Activated CD8-positive, alpha-beta memory T cell treated with anti-CD3 and anti-CD28 coated beads, Interleukin-2, amount 50 U/mL, for 24 hours (primary cell): ENCODE results near the gene NPFFR1.

Experiments
- DNase-seq: peaks from one replicate; pipeline ENCODE4 v3.0.0-alpha.2; 2020; ENCODE audit errors: extremely low read depth

Gene NPFFR1

DNA sequence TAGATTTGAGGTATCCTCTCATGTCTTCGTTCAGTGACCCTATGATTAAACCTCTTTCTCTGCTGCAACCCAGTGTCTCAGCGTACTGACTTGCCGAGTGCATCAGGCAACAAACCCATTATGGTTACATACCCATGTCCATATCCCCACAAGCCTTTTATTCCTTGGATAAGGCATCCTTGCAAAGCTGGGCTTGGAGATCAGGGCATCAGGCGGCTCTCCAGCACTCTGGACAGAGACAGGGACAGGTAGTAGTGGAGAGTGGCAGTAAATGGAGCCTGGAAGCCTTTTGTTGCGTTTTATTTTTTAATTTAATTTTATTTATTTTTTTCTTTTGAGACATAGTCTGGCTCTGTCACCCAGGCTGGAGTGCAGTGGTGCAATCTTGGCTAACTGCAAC is 32.0 kb upstream of the NPFFR1 start:
- no peak for DNase-seq

DNA sequence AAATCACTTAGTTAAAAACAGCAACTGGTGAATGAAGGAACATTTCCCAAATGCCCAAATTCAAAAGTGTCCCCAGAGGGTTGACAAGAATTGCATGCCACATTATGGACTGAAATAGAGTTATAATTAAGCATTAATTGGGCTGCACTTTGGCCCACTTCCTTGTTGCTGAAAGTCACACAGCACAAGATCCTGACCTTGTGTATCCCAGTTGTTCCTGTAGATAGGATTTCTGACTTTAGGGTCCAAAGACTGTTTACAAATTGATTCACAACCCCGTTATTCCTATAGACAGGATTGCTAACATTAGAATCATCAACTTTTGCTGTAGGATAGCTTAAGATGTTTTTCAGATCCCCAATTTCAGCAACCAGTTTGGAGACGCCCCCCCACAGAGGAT is 31.5 kb upstream of the NPFFR1 start:
- DNase-seq = no peak

DNA sequence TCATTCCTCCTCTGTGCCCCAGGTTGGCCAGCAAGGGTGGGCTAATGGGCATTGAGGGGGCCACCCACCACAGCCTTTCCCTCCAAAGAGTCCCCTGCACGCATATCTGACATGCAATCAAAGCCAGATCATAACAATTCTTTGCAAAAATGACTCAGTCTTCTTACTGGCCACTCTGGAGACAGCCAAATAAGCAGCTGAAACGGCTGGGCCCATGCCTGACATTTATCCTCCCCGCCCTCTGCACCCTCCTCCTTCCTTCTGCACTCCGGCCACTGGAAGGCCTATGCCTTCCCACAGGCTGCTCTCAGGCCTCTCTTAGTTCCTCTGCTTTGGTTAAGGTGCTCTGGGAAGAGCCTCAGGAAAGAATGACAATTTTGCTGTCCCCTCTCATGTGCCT is 29.2 kb upstream of the NPFFR1 start:
- no peak for DNase-seq

DNA sequence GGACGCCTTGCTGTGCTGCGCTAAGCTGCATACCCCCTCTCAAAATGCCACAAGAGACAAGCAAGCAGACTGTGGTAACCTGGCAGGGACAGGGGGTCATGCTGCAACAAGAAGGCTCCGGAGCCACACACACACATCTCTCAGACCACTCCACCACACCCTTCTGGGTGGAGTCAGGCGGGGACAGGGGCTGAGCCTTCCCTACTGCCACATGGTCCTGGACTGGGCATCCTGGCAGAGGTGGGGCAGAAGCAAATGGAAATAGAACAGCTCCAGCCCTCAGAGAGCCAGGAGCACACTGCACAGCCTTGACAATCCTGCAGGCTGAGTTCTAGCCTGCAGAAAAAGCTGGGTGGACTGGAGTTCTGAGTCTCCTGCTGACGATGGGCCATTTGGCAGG is 28.4 kb upstream of the NPFFR1 start:
- DNase-seq = no peak

DNA sequence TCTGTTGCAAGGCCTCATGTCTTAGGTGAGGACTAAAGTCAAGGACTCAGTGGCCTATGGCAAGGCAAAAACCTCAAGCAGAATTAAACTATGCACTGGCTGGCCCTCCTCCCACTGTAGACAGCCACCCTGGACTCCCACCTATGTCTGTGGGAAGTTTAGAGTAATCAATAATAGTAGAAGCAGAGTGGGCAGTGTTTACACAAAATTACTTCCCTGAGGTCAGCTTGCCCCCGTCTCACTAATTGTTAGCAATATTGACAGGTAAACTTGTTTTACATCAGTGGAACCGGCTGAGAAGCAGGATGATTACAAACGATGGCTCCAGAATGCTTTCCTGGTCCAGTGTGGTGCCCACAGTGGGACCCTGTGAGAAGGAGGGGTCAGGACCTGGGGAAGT is 27.9 kb upstream of the NPFFR1 start:
- no peak for DNase-seq

DNA sequence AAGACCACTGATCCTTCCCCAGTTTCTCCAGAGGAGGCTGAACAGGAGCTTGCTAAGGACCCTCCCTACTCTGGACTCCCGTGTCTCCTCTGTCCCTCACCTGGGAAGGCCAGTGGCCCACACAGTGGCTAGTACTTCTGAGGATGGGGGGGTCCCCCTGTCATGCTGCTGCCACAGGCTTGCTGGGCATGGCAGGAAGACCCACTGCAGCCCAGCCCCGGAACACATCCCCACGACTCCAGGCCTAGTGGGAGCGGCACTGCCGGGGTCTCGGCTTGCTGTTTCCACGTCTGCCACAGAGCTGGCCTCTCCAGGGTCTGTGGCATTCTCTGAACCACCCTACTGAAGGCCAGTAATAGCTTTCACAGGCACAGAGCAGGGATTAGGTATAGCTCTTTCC is 25.9 kb upstream of the NPFFR1 start:
- no peak for DNase-seq

DNA sequence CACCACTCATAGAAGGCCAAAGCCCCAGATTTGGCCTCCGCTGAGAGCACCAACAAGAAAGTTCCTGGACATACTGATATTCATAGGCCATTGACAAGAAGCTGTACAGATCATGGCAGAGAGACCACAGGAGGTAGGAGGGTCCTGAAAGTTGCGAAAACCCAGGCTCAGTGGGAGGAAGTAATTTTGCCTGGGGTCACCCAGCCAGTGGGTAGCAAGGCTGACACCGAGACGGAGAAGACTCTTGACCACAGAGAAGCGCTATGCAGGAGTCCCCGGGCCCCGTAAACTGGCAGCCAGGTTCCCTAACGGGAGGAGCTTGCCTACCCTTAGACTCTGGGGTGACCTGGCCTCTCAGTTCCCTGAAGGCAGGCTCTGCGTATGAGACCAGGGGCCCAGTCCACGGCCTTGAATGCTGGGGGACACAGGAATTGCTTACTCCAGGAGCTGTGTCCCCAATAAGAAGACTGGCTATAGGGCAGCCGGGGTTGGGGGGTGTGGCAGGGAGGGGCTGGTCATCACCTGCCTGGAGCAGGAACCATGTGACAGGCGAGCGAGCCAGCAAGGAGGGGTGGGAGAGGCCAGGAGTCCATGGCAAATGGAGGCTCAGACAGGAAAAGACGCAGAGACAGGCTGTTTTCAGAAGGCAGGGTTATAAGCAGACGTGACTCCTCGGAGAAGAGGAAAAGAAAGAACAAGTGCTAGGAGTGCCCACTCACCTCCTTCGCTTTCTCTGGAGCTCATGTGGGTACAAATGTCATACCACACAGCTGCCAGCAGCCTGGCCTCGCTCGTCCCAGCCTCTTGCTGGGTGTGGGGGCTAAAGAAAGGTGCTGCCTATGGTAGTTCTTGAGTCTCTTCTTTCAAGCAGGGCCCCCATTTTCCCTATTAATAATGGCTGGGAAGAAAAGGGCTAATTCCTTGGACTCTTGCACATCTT is 24.6 kb upstream of the NPFFR1 start:
- no peak for DNase-seq

DNA sequence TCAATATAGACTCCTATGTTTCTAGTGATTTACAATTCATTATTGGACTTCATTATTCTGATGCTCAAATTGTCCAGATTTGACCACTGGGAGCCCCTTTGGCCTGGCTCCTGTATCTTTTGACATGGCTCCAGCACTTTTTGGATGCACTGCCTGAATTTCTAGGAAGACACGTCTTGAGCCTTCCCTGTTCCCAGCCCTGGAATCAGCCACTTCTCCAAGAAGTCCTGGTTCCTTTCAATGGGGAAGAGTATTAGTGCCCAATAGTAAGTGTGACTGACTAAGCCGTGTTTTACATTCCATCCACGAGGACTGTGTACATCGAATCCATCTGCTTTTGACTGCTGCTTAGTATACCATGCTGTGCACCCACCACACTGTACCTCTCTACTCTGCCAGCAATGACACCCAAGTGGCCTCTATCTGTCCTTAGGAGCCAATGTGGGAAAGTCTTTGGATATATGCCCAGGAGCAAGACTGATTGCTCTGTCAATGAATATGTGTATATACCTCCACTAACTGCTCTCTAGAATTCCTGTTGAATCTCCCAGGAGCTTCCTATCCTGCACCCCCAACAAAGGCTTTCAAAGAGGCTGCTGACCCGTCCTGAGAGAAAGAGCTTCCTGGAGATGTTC is 23.2 kb upstream of the NPFFR1 start:
- no peak for DNase-seq

DNA sequence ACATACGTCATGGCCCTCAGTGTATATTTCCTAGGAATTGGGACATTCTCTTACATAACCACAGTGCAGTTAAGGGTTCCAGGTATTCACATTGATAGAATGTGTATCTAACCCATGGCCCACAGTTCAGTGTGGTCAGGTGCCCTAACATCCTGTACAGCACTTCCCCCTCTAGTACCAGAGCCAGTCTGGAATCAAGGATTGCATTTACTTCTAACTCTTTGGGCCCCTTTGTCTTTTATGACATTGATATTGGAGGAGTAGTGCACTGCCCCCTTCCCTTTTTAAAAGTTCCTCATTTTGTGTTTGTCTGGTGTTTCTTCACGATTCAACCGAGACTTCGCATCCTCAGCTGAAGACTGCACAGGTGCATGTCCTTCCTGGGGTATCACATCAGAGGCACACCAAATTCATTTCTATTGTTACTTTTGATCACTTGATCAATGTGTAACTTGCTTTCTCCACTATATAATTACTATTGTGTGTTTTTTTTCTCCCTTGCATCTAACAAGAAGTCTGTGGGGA is 22.4 kb upstream of the NPFFR1 start:
- no peak for DNase-seq

DNA sequence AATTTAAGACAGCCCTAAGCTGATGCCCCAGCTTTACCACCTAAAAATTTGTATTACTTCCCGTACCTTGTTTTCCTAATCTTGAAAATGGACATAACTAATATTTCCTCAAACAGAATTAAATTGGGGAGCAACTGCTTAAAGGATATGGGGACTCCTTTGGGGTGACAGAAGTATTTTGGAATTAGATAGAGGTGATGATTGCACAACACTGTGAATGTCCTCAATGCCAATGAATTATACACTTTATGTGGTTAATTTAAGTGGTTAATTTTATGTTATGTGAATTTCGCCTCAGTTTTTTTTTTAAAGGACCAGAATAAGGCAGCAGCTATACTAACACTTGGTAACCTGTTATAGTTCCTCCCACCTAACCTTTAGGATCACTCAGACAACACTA is 19.9 kb upstream of the NPFFR1 start:
- DNase-seq = no peak

DNA sequence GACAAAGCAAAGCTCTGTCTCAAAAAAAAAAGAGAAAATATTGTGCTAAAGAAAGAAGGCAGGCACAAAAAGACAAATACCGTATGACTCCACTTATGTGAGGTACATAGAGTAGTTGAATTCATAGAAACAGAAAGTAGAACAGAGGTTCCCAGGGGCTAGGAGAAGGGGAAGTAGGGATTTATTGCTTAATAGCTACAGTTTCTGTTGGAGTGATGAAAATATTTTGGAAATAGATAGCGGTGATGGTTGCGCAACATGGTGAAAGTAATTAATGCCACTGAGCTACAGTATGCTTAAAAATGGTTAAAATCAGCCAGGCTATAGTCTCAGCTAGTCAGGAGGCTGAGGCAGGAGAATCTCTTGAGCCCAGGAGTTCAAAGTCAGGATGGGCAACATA is 18.5 kb upstream of the NPFFR1 start:
- no peak for DNase-seq

DNA sequence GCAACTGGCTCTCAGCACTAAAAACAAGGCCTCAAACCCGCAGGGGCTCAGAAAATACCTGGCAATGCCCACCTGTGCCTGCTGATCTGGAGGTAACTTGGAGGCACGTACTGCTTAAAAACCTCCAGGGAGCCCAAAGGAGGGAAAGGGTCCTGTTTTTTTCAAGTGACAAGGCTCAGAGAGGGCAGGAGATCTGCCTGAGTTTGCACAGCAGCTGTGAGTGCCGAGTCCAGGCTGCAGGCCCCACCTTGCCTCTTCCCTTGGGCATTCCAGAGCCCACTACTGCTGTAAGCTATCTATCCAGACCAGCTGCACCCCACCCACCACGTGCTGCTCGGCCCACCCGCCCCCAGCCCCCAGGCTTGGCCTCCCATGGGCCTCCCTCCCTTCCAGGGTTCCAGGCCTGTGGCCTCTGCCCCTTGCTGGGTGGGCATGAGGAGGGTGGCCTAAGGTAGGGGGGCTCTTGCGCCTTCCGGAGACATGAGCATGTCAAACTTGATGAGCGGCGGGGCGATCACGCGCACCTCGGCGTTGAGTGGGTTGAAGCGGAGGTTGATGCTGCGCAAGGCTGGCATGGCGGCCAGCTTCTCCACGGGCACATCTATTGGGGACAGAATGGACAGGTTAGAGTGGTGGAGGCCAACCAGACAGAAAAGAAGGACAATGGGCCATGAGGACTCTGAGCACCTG is 17.2 kb upstream of the NPFFR1 start:
- no peak for DNase-seq

DNA sequence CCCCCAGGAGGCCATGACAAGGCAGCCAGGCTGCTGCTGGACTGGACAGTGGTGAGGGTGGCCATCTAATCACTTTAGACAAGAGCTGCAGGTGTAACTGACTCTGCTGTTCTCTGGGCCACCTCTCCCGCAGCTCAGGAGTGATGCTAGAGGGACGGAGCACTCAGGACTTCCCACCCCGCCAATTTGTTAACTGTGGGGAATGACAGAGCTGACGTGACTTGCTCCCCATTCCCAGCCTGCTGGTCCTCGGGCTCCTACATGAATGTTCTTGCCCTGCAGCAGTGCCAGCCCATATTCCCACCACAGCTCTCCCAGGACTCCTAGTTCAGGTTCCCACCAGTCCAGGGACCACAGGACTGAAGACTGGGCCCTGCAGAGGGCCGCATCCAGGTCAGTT is 16.7 kb upstream of the NPFFR1 start:
- no peak for DNase-seq

DNA sequence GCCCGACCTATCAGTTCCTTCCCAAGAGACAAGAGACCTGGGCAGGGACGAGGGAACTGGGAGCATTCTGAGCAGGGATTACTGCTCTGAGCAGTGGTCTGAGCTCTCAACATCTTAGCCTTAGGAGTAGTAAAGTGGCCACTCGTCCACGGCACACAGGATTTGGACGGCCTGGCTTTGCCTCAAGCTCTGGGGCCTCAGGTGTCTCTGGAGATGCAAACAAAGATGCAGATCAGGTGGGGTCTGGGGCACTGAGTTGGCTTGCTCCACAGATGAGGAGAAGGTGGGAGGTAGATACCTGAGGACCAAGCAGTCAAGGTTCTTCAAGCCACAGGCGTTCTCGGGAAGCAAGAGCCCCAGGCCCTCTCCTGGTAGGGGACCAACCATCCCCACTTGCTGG is 16.1 kb upstream of the NPFFR1 start:
- DNase-seq = no peak

DNA sequence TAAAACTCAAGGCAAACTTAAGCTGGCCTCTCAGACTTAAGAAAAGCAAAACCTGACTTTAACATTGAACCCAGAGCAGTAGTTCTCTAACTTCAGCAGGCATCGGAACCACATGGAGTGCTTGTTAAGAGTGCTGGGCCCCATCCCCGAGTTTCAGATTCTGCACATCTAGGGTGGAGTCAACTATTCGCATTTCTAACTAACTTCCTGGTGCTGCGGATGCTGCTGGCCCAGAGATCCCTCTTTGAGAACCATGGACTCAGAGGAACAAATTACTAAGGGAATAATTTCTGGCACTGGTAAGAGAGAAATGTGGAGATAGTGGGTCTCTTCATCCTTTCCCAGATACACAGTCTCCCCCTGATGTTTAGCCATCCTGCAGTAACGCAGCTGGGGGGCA is 14.6 kb upstream of the NPFFR1 start:
- DNase-seq = no peak

DNA sequence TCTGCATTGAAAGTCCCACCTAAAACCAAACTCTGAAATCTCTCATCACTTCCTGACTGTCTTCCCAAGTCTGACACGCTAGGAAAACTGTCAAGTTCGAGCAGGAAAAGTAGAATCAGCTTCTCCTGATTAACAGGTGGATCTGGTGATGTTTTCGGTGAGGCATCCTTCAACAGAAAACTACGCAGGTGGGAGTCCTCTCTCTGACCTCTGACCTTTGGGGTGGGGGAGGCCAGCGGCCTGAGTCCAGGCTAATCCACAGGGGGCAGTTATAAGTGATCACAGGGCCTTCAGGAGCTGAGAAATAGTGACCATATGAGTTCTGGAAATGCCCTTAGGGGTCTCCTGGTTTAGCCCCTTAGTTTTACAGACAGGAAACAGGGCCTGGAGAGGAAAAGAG is 13.4 kb upstream of the NPFFR1 start:
- no peak for DNase-seq

DNA sequence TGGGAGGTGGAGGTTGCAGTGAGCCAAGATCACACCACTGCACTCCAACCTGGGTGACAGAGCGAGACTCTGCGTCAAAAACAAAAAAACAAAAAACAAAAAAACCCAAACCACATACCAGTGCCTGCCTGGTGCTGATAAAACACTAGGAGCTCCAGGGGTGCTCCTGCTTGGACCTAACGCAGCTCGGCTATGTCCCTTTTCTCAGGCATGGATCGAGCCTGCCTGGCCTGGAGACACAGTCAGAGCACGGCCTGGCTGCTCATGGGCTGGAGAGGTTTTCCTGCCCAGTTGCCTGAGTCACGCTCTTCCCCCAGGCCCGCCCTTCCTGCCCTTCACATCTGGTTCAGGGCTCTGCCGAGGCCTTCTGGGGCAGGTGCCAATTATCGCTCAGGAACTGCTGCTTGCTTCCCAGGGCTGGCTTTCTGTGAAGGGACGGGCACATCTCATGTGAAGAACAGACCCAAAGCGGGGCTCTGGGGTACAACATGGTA is 12.6 kb upstream of the NPFFR1 start:
- no peak for DNase-seq

DNA sequence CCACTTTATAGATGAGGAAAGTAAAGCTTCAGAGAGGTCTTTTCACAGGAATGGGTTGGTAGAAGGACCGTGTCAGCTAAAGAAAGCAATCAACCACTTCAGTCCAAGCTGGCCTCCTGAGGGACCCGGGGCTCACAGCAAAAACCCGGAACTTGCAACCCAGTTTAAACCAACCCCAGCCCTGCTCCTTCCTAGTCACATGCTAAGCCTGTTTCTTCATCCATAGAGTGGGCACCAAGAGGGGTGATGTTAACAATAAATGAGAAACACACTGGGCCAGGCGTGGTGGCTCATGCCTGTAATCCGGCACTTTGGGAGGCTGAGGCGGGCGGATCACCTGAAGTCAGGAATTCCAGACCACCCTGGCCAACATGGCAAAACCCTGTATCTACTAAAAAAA is 12.1 kb upstream of the NPFFR1 start:
- DNase-seq = no peak

DNA sequence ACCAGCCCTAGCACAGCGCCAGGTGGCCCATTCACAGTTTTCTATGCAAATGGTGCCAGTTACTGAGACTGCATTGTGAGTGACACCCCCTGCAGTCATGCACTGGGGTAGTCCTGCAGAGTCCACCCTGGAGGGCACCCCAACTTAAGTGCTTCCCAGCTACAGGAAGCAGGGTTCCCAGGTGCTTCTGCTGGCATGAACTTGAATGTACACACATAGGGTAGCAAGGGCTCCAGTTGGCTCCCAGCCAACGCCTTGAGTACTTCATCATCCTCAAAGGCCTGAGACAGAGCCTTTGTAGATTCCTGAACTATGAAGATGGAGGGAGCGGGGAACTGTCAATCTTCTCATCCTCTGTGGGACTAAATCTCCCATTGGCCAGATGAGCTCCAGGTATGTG is 11.5 kb upstream of the NPFFR1 start:
- no peak for DNase-seq

DNA sequence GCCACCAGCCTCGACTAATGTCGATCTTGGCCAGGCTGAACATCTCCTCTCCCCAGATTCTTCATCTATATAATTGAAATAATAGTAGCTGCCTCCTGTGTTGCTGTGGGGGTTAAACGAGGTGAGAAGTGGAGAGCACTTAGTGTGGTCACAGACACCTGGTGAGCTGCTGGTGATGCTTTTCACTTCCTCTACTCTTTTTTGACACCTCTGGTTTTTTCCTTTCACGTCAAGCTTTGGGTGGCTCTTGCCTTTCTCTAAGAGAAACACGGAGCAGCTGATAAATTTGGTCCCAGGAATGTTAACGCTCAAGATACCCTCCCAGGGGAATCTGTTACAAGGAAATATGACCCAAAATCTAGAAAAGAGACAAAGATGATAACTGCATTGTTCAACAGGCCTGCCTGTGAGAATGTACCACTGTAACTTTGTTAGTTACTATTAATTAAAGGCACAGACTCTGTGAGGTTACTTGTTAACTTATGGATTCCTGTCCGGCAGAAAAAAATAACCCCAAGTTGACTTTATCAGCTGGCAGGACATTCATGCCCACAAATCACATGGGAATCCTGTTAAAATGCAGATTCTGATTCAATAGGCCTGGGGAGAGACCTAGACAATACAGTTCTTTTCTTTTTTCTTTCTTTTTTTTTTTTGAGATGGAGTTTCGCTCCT is 9.5 kb upstream of the NPFFR1 start:
- no peak for DNase-seq

DNA sequence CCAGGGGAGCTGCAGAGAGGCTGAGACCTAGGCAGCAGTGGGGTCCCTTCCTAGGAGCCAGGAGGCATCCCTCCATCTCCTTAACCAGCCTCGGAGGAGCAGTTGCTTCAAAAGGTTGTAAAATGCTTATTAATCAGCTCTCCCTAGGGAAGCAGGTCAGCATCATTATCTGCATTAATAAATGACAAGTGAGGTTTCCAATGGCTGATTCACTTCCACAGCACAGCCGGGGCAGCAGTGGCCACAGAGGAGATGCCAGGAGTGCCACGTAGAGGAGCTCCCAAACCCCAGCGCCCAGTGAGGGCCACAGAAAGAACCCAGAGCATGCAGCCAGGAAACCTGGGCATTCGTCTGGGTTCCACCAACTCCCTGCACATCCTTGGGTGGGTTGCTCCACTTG is 8.2 kb upstream of the NPFFR1 start:
- DNase-seq = no peak

DNA sequence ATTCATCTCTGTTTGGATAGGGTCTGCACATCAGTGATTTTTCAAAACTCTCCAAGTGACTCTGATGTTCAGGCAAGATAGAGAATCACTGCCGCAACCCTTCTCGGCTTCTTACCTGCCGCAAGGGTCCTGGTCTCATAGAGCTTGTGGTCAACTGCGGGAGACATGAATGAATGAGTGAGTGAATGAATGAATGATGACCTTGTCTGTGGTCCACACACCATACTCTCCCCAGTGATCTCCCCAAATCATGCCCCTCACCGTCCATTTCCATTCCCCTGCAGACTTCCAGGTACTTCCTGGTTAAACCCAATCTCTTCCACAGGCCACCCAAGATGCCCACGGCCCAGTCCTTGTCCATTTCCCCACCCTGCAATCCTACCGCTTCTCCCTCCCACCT is 5.9 kb upstream of the NPFFR1 start:
- no peak for DNase-seq
